Trophoblast cell (in vitro differentiated cells and primary cell): ENCODE data around the gene DSTN.

Source experiments
- DNase-seq, 2 donors: peaks; one replicate each; pipeline ENCODE4 v3.0.0-alpha.2; 2016
- H2AFZ ChIP-seq: 2 replicates; pipeline ENCODE4 v1.6.1; 2013; ENCODE audit warnings: low read length, moderate library complexity, mild to moderate bottlenecking; ENCODE audit not compliant: insufficient read depth, poor library complexity
- H2AK5ac ChIP-seq: 2 replicates; pipeline ENCODE4 v1.6.1; 2013; ENCODE audit warnings: mild to moderate bottlenecking, low read length
- H2BK120ac ChIP-seq: 2 replicates; pipeline ENCODE4 v1.6.1; 2013; ENCODE audit warnings: low read length, mild to moderate bottlenecking, moderate library complexity; ENCODE audit not compliant: insufficient read depth, poor library complexity
- H2BK12ac ChIP-seq: 2 replicates; pipeline ENCODE4 v1.6.1; 2013; ENCODE audit warnings: mild to moderate bottlenecking, low read length, moderate library complexity
- H2BK5ac ChIP-seq: 2 replicates; pipeline ENCODE4 v1.6.1; 2013; ENCODE audit warnings: low read length, low read depth, moderate library complexity, mild to moderate bottlenecking; ENCODE audit not compliant: poor library complexity
- H3K14ac ChIP-seq: 2 replicates; pipeline ENCODE4 v1.6.1; 2013; ENCODE audit warnings: mild to moderate bottlenecking, low read length
- H3K18ac ChIP-seq: 2 replicates; pipeline ENCODE4 v1.6.1; 2013; ENCODE audit warnings: mild to moderate bottlenecking, low read length
- H3K23ac ChIP-seq: 2 replicates; pipeline ENCODE4 v1.6.1; 2013; ENCODE audit warnings: low read length
- H3K27ac ChIP-seq: 2 replicates; pipeline ENCODE4 v1.5.1; 2013; ENCODE audit warnings: low read depth, mild to moderate bottlenecking, inconsistent platforms, low read length, moderate library complexity
- H3K27me3 ChIP-seq: 2 replicates; pipeline ENCODE4 v1.6.1; 2013; ENCODE audit warnings: inconsistent platforms, mild to moderate bottlenecking, low read length, moderate library complexity; ENCODE audit not compliant: insufficient read depth
- H3K36me3 ChIP-seq, 2 experiments: 1 replicate in 1 of 2; 2 replicates in 1 of 2; pipeline ENCODE4 v1.6.1; 2013; ENCODE audit warnings: low read length in 2 of 2, mild to moderate bottlenecking in 2 of 2, moderate library complexity in 1 of 2; ENCODE audit not compliant: insufficient read depth in 2 of 2, control insufficient read depth in 1 of 2
- H3K4ac ChIP-seq: 2 replicates; pipeline ENCODE4 v1.6.1; 2013; ENCODE audit warnings: low read depth, mild to moderate bottlenecking, low read length, moderate library complexity
- H3K4me1 ChIP-seq, 2 experiments: 1 replicate in 1 of 2; 2 replicates in 1 of 2; pipeline ENCODE4 v1.6.1; 2013; ENCODE audit warnings: low read length in 2 of 2, mild to moderate bottlenecking in 2 of 2, moderate library complexity in 1 of 2; ENCODE audit not compliant: insufficient read depth in 2 of 2, control insufficient read depth in 1 of 2
- H3K4me2 ChIP-seq: 2 replicates; pipeline ENCODE4 v1.6.1; 2013; ENCODE audit warnings: inconsistent platforms, mild to moderate bottlenecking, low read length, moderate library complexity
- H3K4me3 ChIP-seq: 2 replicates; pipeline ENCODE4 v1.5.1; 2013; ENCODE audit warnings: mild to moderate bottlenecking, low read depth, low read length, inconsistent platforms
- H3K79me1 ChIP-seq: one replicate; pipeline ENCODE4 v1.6.1; 2013; ENCODE audit warnings: low read length
- H3K79me2 ChIP-seq: 2 replicates; pipeline ENCODE4 v1.6.1; 2013; ENCODE audit warnings: low read length, mild to moderate bottlenecking; ENCODE audit not compliant: control insufficient read depth, insufficient read depth, poor library complexity
- H3K9ac ChIP-seq: 2 replicates; pipeline ENCODE4 v1.6.1; 2013; ENCODE audit warnings: mild to moderate bottlenecking, low read length
- H3K9me3 ChIP-seq: 2 replicates; pipeline ENCODE4 v1.6.1; 2013; ENCODE audit warnings: low read depth, mild to moderate bottlenecking, control low read depth, inconsistent platforms, low read length; ENCODE audit not compliant: insufficient read depth
- H4K12ac ChIP-seq: 2 replicates; pipeline ENCODE4 v1.6.1; 2013; ENCODE audit warnings: low read depth, mild to moderate bottlenecking, low read length, moderate library complexity
- H4K8ac ChIP-seq: 2 replicates; pipeline ENCODE4 v1.6.1; 2013; ENCODE audit warnings: low read depth, mild to moderate bottlenecking, low read length, moderate library complexity
- H4K91ac ChIP-seq: one replicate; pipeline ENCODE4 v1.6.1; 2013; ENCODE audit warnings: low read depth, mild to moderate bottlenecking, low read length, moderate library complexity
- WGBS: extraction: QIAGEN DNeasy Blood & Tissue Kit; methylation state at CpG from one replicate; pipeline ENCODE4 v1.1.7; 2013; ENCODE audit warnings: missing lambda C conversion rate; ENCODE audit not compliant: insufficient read length, insufficient coverage; ENCODE audit errors: extremely low coverage; 5-methylcytosine and 5-hydroxymethylcytosine counted together

Gene DSTN

DNA sequence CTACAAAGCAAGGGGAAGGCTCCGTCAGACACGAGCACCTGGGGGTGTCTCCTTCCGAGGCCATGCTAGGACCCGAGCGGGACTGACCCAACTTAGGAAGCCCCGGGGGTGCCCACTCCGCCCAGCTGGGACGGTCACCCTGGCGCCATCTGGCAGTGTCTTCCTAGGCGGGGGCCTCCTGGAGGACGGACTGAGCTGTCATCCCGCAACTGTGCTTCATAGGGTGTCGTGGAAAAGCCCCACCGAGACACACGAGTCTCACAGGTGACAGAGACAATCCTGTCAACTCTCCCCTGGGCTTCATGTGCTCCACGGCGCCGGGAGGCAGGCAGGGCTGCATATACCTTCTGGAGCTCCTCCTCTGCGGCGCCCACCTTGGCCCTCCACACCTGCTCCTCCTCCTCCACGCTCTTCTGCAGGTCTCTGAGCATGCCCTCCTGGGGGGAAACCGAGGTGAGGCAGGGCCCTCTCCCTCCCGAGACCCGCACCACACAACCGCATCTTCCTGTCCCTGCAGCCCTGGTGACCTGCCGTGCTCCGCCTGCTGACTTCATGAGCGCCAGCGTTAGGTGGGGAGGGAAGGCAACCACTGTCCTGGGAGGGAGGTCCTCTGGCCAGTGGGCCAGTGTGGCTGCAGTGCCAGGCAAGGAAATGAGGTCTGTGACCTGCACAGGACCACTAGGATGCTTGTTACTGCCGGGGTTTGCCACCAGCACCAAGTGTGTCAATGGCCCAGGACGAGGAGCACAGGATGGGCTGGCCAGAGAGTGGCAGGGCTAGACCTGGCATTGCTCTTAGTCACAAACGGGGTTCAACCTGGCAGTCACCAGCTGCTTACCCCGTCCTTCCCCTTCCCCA is 50.7 kb downstream of the DSTN start:
- Histone ChIP-seq H3K79me1 (no peaks in the 10 kb centered on the region), H3K9ac (no peak overlapping the region), H2AFZ (no peak overlapping the region), H3K23ac (no peak overlapping the region), H4K8ac (no peak overlapping the region), H2AK5ac (no peak overlapping the region), H3K4me3 (peak overlapping the region; percentile 45), H3K18ac (no peak overlapping the region), H3K4me2 (no peak overlapping the region), H3K27me3 (no peaks in the 10 kb centered on the region), H3K9me3 (peaks cover 6% of the 10 kb centered on the region), H2BK5ac (no peak overlapping the region), H2BK120ac (no peak overlapping the region), H3K14ac (no peak overlapping the region), H3K36me3 (peaks cover 97 to 98% of the 10 kb centered on the region in 2 experiments), H2BK12ac (no peak overlapping the region), H3K27ac (no peak overlapping the region), H3K79me2 (no peaks in the 10 kb centered on the region), H3K4me1 (no peaks in the 10 kb centered on the region), H3K4ac (no peak overlapping the region), H4K91ac (no peak overlapping the region), H4K12ac (no peak overlapping the region)
- no peak for DNase-seq
- no CpG with 5 or more reads among the region's 33 CpGs for WGBS

DNA sequence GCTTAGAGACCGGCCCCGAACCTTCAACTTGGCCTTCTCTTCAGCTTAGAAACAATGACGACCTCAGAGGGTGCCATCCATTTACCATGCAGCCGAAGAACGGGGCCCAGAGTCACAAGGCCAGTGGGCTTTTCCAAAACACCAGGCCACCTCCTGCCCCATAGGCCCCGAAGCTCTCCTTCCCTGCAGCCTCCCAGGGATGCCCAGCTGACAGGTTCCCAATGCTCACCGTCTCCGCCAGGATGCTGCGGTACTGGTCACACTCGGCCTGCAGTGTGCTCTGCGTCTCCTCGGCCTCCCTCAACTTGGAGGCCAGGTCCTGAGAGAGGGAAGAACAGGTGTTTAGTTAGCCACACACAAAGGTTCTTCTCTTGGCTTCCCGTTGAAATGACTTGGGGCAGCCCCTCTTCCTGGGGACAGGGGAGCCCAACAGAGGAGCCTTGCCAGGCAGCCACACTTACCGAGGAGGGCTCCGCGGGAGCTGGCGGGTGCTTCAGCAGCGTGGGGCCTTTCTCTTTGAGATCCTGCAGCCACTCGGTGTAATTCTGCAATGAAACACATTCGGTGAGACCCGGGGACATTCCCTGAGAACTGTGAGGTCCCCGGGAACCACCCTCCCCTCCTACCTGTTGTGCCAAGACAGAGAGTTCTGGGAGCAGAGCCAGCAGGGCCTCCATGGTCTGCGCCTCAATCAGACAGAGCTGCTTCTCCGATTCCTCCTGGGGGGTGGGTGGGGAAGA is 51.5 kb downstream of the DSTN start:
- Histone ChIP-seq H3K27ac (no peak overlapping the region), H4K8ac (no peak overlapping the region), H2BK5ac (no peak overlapping the region), H2AFZ (no peak overlapping the region), H4K91ac (no peak overlapping the region), H2AK5ac (no peak overlapping the region), H3K27me3 (no peaks in the 10 kb centered on the region), H3K9ac (no peak overlapping the region), H3K79me2 (no peaks in the 10 kb centered on the region), H3K4me2 (no peak overlapping the region), H3K14ac (no peak overlapping the region), H3K18ac (no peak overlapping the region), H2BK12ac (no peak overlapping the region), H3K9me3 (peaks cover 6% of the 10 kb centered on the region), H4K12ac (no peak overlapping the region), H3K4me1 (no peaks in the 10 kb centered on the region), H3K36me3 (peaks cover 95 to 97% of the 10 kb centered on the region in 2 experiments), H2BK120ac (no peak overlapping the region), H3K4me3 (no peak overlapping the region), H3K79me1 (no peaks in the 10 kb centered on the region), H3K23ac (no peak overlapping the region), H3K4ac (no peak overlapping the region)
- DNase-seq: no peak
- WGBS: no CpG with 5 or more reads among the region's 24 CpGs

DNA sequence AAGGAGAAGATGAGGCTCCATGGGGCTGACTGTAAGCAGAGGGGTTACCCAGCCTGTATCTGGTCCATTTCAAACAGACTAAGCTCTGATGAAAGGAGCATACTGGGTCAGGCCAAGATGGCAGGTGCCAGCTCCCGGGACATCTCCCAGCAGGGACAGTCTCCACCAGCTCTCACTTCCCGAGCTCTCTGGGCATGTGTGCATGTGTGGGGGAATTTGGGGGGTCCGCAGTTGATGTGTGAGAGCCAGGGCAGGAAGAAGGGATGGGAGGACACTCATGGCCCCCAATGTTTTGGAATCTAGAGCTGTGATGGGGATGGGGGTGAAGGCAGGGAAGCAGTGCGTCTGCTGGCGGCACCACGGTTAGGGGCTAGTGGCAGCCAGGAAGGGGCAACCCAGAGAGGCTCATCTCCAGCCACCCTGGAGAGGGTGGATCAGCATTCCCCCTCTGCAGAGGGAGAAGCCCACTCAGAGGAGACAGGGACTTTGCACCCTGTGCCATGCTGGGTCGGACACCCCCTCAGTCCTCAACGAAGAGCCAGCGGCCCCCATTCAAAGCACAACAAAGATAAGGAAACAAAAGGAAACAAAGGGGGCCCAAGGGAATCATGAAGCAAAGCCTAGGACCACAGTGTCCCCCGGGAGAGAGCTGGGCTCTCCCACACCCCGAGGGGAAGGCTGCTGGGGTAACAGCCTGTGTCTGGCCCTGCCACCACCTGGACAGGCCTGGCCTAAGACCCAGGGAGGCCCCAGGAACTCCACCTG is 52.4 kb downstream of the DSTN start:
- Histone ChIP-seq H3K9me3 (peaks cover 6% of the 10 kb centered on the region), H3K4me2 (no peak overlapping the region), H3K4me1 (no peaks in the 10 kb centered on the region), H2AK5ac (no peak overlapping the region), H3K18ac (no peak overlapping the region), H3K27ac (no peak overlapping the region), H3K79me1 (no peaks in the 10 kb centered on the region), H3K79me2 (no peaks in the 10 kb centered on the region), H3K9ac (no peak overlapping the region), H4K8ac (no peak overlapping the region), H4K91ac (no peak overlapping the region), H2BK120ac (no peak overlapping the region), H2AFZ (no peak overlapping the region), H2BK5ac (no peak overlapping the region), H3K23ac (no peak overlapping the region), H3K4me3 (no peak overlapping the region), H3K14ac (no peak overlapping the region), H3K4ac (no peak overlapping the region), H3K36me3 (peaks cover 95 to 97% of the 10 kb centered on the region in 2 experiments), H3K27me3 (no peaks in the 10 kb centered on the region), H4K12ac (no peak overlapping the region), H2BK12ac (no peak overlapping the region)
- no peak for DNase-seq
- no CpG with 5 or more reads among the region's 11 CpGs for WGBS

DNA sequence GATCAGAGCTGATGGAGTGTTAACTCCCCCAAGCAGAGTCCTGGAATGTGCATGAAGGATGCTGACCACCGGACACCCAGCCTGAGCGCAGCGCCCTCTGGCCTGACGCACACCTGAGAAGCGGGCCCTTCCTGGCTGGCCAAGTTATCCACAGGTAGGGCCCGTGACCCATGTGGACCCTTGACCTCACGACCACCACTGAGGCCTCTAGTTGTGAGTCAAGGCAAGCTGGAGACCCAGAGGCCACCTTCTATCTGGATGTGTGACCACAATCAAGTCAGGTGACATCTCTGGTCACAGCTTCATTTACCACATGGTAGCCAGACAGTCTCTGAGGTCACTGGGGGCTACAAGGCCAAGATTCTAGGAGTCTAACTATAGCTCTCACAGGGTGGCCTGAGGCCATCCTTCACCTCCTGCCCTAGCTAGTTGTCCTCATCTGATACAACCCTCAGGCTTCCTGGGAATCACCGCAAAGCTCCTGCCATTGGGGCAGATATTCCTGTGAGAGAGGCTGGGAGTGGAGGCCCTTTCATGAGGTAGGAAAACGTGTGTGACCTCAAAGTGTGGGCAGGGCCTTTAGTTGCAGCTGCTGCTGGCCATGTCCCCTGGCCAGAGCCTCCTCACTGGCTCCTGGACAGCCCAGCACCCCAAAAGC is 53.1 kb downstream of the DSTN start:
- Histone ChIP-seq H4K91ac (no peak overlapping the region), H4K12ac (no peak overlapping the region), H3K36me3 (peaks cover 94 to 97% of the 10 kb centered on the region in 2 experiments), H4K8ac (no peak overlapping the region), H3K23ac (no peak overlapping the region), H3K18ac (no peak overlapping the region), H2BK5ac (no peak overlapping the region), H3K4ac (no peak overlapping the region), H2BK12ac (no peak overlapping the region), H2AK5ac (no peak overlapping the region), H3K14ac (no peak overlapping the region), H3K27ac (no peak overlapping the region), H3K9ac (no peak overlapping the region), H2BK120ac (no peak overlapping the region), H3K4me2 (no peak overlapping the region), H3K4me3 (no peak overlapping the region), H3K9me3 (peaks cover 6% of the 10 kb centered on the region), H3K79me1 (no peaks in the 10 kb centered on the region), H3K27me3 (no peaks in the 10 kb centered on the region), H3K4me1 (no peaks in the 10 kb centered on the region), H3K79me2 (no peaks in the 10 kb centered on the region), H2AFZ (no peak overlapping the region)
- no CpG with 5 or more reads among the region's 9 CpGs for WGBS
- DNase-seq: no peak
